GM12891 (cell line): ENCODE measurements around the gene PCDHA6.
"Not testable (repeated sequence)": the region's sequence is repeated elsewhere in the genome, so short reads cannot be mapped to it uniquely, and the experiment has no call there.

ENCODE experiments used
- PAX5 ChIP-seq: IDR thresholded peaks from 2 replicates; pipeline ENCODE4 v1.6.1; 2011; ENCODE audit warnings: low read length, moderate library complexity, mild to moderate bottlenecking; ENCODE audit not compliant: insufficient read depth, severe bottlenecking
- POLR2AphosphoS5 ChIP-seq: IDR thresholded peaks from 2 replicates; pipeline ENCODE4 v1.6.1; 2011; ENCODE audit warnings: low read depth, low read length, control low read depth

- TF ChIP-seq POLR2AphosphoS5, PAX5: not testable (repeated sequence)
These were observed 2.0 kb downstream of the PCDHA6 start for GRCh38 chr5:140829511-140830501.
